Measurements from ENCODE around the gene RAB27B.

Gene RAB27B

GRCh38 chr18:54783139-54783538, 45.1 kb upstream of the RAB27B start (continued):
- TF ChIP-seq, protein P1, sequence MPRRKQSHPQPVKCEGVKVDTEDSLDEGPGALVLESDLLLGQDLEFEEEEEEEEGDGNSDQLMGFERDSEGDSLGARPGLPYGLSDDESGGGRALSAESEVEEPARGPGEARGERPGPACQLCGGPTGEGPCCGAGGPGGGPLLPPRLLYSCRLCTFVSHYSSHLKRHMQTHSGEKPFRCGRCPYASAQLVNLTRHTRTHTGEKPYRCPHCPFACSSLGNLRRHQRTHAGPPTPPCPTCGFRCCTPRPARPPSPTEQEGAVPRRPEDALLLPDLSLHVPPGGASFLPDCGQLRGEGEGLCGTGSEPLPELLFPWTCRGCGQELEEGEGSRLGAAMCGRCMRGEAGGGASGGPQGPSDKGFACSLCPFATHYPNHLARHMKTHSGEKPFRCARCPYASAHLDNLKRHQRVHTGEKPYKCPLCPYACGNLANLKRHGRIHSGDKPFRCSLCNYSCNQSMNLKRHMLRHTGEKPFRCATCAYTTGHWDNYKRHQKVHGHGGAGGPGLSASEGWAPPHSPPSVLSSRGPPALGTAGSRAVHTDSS (tag by site-specific recombination; IDR thresholded peaks at IDR 0.05), result no peak
- TF ChIP-seq ZSCAN30 (tag by site-specific recombination; IDR thresholded peaks at IDR 0.05) (no peak), TCF7L2 (IDR thresholded peaks at IDR 0.05; ENCODE audit: borderline replicate concordance, low read depth, low read length) (no peak), GLIS1 (tag by site-specific recombination; IDR thresholded peaks at IDR 0.05) (peak; percentile 53), ZNF747 (tag by site-specific recombination; IDR thresholded peaks at IDR 0.05) (no peak), ZNF398 (tag by site-specific recombination; IDR thresholded peaks at IDR 0.05) (no peak), KLF7 (tag by site-specific recombination; IDR thresholded peaks at IDR 0.05; ENCODE audit: borderline replicate concordance) (no peak), ZNF266 (tag by site-specific recombination; IDR thresholded peaks at IDR 0.05; ENCODE audit: low read depth) (no peak), ZNF23 (tag by site-specific recombination; IDR thresholded peaks at IDR 0.05; ENCODE audit: borderline replicate concordance) (no peak), ZNF366 (tag by site-specific recombination; conservative IDR thresholded peaks at IDR 0.05) (peak; percentile 36; the same call in 1 of the 2 replicates), PRDM1 (tag by site-specific recombination; IDR thresholded peaks at IDR 0.05) (no peak), ZNF600 (tag by site-specific recombination; IDR thresholded peaks at IDR 0.05) (no peak), OSR2 (tag by site-specific recombination; IDR thresholded peaks at IDR 0.05) (peak; percentile 20; the same call in 1 of the 2 replicates), MEIS1 (CRISPR knock-in tag; IDR thresholded peaks at IDR 0.05; ENCODE audit: borderline replicate concordance) (no peak), KLF10 (tag by site-specific recombination; IDR thresholded peaks at IDR 0.05) (no peak), SP7 (tag by site-specific recombination; IDR thresholded peaks at IDR 0.05) (0 out of 2 replicates have a peak, but pooled peaks have one; percentile 49), ZNF777 (tag by site-specific recombination; IDR thresholded peaks at IDR 0.05; ENCODE audit: borderline replicate concordance) (no peak), ZFHX2 (tag by site-specific recombination; conservative IDR thresholded peaks at IDR 0.05) (no peak), ZNF169 (tag by site-specific recombination; IDR thresholded peaks at IDR 0.05) (no peak), ZNF654 (tag by site-specific recombination; IDR thresholded peaks at IDR 0.05; ENCODE audit: low read depth) (no peak), ZNF707 (tag by site-specific recombination; IDR thresholded peaks at IDR 0.05) (no peak), ZNF843 (tag by site-specific recombination; IDR thresholded peaks at IDR 0.05) (0 out of 2 replicates have a peak, but pooled peaks have one; percentile 34), ZNF239 (tag by site-specific recombination; IDR thresholded peaks at IDR 0.05) (no peak), GFI1B (tag by site-specific recombination; IDR thresholded peaks at IDR 0.05) (no peak)
- TF ChIP-seq, protein P2, sequence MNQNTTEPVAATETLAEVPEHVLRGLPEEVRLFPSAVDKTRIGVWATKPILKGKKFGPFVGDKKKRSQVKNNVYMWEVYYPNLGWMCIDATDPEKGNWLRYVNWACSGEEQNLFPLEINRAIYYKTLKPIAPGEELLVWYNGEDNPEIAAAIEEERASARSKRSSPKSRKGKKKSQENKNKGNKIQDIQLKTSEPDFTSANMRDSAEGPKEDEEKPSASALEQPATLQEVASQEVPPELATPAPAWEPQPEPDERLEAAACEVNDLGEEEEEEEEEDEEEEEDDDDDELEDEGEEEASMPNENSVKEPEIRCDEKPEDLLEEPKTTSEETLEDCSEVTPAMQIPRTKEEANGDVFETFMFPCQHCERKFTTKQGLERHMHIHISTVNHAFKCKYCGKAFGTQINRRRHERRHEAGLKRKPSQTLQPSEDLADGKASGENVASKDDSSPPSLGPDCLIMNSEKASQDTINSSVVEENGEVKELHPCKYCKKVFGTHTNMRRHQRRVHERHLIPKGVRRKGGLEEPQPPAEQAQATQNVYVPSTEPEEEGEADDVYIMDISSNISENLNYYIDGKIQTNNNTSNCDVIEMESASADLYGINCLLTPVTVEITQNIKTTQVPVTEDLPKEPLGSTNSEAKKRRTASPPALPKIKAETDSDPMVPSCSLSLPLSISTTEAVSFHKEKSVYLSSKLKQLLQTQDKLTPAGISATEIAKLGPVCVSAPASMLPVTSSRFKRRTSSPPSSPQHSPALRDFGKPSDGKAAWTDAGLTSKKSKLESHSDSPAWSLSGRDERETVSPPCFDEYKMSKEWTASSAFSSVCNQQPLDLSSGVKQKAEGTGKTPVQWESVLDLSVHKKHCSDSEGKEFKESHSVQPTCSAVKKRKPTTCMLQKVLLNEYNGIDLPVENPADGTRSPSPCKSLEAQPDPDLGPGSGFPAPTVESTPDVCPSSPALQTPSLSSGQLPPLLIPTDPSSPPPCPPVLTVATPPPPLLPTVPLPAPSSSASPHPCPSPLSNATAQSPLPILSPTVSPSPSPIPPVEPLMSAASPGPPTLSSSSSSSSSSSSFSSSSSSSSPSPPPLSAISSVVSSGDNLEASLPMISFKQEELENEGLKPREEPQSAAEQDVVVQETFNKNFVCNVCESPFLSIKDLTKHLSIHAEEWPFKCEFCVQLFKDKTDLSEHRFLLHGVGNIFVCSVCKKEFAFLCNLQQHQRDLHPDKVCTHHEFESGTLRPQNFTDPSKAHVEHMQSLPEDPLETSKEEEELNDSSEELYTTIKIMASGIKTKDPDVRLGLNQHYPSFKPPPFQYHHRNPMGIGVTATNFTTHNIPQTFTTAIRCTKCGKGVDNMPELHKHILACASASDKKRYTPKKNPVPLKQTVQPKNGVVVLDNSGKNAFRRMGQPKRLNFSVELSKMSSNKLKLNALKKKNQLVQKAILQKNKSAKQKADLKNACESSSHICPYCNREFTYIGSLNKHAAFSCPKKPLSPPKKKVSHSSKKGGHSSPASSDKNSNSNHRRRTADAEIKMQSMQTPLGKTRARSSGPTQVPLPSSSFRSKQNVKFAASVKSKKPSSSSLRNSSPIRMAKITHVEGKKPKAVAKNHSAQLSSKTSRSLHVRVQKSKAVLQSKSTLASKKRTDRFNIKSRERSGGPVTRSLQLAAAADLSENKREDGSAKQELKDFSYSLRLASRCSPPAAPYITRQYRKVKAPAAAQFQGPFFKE (tag by site-specific recombination; IDR thresholded peaks at IDR 0.05; ENCODE audit: borderline replicate concordance), result no peak
- TF ChIP-seq, protein P3, sequence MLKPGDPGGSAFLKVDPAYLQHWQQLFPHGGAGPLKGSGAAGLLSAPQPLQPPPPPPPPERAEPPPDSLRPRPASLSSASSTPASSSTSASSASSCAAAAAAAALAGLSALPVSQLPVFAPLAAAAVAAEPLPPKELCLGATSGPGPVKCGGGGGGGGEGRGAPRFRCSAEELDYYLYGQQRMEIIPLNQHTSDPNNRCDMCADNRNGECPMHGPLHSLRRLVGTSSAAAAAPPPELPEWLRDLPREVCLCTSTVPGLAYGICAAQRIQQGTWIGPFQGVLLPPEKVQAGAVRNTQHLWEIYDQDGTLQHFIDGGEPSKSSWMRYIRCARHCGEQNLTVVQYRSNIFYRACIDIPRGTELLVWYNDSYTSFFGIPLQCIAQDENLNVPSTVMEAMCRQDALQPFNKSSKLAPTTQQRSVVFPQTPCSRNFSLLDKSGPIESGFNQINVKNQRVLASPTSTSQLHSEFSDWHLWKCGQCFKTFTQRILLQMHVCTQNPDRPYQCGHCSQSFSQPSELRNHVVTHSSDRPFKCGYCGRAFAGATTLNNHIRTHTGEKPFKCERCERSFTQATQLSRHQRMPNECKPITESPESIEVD (tag by site-specific recombination; IDR thresholded peaks at IDR 0.05), result 0 out of 2 replicates have a peak, but pooled peaks have one; percentile 22
- TF ChIP-seq, protein P4, sequence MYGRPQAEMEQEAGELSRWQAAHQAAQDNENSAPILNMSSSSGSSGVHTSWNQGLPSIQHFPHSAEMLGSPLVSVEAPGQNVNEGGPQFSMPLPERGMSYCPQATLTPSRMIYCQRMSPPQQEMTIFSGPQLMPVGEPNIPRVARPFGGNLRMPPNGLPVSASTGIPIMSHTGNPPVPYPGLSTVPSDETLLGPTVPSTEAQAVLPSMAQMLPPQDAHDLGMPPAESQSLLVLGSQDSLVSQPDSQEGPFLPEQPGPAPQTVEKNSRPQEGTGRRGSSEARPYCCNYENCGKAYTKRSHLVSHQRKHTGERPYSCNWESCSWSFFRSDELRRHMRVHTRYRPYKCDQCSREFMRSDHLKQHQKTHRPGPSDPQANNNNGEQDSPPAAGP (tag by site-specific recombination; IDR thresholded peaks at IDR 0.05), result no peak
- TF ChIP-seq, protein P5, sequence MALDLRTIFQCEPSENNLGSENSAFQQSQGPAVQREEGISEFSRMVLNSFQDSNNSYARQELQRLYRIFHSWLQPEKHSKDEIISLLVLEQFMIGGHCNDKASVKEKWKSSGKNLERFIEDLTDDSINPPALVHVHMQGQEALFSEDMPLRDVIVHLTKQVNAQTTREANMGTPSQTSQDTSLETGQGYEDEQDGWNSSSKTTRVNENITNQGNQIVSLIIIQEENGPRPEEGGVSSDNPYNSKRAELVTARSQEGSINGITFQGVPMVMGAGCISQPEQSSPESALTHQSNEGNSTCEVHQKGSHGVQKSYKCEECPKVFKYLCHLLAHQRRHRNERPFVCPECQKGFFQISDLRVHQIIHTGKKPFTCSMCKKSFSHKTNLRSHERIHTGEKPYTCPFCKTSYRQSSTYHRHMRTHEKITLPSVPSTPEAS (tag by site-specific recombination; IDR thresholded peaks at IDR 0.05), result no peak

All from HEK293 (cell line).